Stimulated activated CD4-positive, alpha-beta T cell treated with anti-CD3 and anti-CD28 coated beads, Interleukin-12 subunit alpha, Interleukin-12 subunit beta, amount 100 ng/mL, for 48 hours (primary cell): Measurements from ENCODE around the gene GIGYF2.
A peak's percentile ranks its signal among the peaks of the same experiment; 100 is the strongest.

ENCODE experiments used
- DNase-seq, 3 donors: peaks; one replicate each; pipeline ENCODE4 v3.0.0-alpha.2; 2020; ENCODE audit warnings: low read depth in 2 of 3, low spot score in 1 of 3

Gene GIGYF2

DNA sequence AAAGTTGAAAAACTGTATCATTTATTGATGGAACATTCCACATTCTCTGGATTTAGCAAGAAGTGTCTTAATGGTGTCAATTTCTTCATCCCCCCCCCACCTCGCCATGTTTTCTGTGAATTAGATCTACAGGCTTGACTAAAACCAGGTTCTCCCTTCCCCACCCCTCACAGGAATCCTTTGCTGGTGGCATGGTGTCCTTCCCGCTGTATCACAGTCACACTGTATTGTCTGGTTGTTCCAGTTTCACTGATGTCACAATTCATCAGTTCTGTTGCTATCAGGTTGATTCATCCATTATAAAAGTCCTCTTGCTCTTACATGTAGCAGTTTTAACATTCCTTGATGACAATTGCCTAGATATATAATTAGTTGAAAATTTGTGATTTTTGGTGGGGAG lies 166.9 kb downstream of the GIGYF2 start:
- no peak for DNase-seq

DNA sequence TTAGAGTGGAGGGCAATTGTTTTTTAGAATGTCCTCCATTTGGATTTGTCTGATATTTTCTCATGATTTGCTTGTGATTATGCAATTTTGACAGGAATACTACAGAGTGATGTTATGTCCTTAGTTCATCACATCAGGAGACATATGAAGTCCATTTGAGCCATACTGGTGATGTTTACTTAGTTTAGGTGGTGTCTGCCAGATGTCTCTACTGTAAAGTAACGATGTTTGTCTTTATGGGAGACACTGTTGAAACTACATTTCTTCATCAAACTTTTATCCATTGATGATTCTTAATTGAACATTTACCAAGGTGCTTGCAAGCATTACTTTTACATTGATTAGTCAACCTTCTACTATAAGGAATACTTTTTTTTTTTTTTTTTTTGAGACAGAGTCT lies 168.0 kb downstream of the GIGYF2 start:
- no peak for DNase-seq

DNA sequence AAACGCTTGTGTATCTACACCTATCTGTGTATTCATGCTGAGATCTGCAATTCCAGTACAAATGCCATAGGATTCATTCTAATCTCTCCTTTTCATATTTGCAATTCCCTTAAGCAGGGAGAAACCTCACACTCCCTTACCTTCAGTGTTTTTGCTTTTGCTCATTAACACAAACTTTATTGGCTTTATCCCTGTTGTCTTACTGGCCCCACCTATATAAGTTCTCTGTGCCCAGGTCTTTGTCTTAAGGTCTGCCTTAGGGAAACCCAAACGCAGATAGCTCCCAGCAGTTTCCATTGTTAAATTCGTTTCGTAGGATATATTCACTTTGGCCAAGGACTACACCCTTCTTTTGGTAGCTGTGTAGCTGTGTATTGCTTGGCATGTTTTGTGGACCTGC lies 169.0 kb downstream of the GIGYF2 start:
- no peak for DNase-seq

DNA sequence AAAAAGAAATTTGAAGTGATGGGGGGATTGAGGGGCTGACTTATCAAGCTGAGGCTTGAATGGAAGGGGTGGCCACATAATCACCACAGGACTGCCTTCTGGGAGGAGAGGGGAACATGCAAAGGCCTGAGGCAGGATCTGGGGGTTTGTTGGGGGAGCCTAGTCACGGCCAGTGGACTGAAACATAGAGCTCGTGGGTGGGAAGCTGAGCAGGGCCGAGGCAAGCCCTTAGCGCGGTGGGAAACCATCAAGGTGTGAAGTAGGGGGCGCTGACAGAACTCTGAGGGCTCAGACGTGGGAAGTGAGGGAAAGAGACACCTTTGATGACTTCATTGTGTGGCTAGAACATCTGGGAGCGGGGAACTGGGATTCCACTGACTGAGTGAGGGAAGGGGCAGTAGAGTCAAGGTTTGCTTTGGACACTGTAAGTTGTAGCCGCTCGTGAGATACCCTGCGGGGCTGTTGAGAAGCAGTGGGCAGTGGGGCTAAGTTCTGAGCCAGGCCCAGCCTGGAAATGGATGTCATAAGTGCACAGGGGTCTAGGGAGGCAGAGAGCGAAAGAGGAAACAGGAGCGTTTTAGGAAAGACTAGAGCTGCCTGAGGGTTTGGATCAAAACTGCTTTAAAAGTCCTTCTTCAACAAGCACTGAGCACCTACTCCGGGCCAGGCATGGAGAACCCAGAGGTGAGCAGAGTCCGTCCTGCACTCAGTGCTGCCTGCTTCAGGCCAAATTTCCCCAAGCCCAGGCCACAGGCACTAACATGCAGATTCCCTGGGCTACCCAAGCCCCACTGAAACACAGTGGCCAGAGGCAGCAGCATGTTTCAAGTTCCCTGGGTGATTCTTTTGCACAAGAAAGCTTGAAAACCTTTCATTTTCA lies 172.2 kb downstream of the GIGYF2 start:
- no peak for DNase-seq

DNA sequence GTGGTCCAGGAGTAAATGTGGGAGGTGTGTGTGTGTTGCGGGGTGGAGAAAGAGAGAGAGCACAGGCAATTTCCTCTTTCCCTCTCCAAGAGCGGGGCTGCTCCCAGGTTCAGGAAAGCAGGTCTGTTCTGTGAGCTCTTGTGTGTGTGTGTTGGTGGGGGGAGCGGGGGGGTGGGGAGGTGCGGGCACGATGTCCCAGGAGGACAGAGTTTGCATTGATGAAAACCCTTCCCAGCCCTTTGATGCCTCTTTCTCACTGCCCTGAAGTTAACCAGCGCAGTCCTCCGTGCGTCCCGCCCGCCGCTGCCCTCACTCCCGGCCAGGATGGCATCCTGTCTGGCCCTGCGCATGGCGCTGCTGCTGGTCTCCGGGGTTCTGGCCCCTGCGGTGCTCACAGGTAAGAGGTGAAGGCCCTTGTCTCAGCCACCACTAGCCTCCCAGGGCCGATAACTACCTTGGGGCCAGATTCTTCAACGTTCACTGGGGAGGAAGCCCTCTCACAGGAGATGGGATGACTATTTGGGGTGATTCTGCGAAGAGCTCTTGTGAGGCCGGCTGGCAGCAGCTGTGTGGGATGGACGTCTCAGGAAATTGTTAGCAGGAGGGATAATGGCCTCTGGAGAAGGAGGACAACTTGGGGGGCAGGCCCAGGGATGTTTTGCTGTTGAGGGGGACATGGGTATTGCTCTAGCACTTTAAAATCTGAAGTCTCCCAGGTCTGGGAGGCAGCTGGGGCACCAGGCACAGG lies 173.1 kb downstream of the GIGYF2 start, which contains the start of gene SNORC:
Gene SNORC, plus strand, starts transcription at position 247 of the 748 bp plus-strand sequence. Its CDS starts 78 bp downstream, at position 325.
- no peak for DNase-seq

DNA sequence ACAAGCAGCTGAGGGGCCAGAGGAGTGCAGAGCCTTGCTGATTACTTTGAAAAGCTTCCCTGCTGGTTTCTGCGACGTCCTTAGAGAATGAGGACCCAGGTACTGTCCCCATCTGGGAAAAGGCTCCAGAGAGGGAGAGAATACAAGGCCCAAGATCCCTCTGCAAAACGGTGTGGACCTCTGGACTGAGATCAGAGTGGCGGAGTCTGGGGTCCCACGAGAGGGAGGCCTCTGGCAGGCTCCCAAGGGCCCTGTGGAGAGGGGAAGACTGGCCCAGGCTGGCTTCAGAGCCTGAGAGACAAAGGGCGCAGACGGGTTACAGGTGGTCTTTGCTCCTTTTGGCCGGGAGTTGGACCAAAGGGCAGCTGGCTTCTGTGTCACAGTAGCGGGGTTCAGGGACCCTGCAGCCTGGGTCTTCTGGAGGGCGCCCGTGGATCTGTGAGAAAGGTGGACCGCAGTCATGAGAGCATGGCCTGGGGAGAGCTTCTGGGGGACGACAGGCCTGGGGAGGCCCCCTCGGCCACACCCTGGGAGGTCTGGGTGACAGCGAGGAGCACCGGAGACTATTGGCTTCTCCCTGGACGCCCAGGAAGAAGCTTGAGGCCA lies 173.7 kb downstream of the GIGYF2 start:
- no peak for DNase-seq

DNA sequence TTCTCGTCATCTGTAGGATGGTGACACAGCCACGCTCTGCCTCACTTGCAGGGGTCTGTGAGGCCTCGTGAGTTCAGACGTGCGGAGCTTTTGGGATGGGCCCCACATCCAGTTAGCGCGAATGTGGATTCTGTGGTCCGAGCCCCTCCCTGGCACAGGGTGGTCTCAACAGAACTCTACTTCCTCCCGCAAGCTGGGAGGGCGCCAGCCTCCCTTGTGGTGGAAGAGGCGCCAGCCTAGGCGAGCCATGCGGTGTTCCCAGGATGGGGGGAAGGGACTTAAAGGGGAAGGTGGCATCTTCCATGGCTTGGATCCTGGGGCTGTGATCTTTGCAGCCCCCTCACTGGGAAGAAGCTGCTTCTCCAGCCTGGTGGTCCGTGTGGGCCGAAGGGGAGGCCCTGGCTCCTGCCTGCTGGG lies 174.3 kb downstream of the GIGYF2 start:
- no peak for DNase-seq

DNA sequence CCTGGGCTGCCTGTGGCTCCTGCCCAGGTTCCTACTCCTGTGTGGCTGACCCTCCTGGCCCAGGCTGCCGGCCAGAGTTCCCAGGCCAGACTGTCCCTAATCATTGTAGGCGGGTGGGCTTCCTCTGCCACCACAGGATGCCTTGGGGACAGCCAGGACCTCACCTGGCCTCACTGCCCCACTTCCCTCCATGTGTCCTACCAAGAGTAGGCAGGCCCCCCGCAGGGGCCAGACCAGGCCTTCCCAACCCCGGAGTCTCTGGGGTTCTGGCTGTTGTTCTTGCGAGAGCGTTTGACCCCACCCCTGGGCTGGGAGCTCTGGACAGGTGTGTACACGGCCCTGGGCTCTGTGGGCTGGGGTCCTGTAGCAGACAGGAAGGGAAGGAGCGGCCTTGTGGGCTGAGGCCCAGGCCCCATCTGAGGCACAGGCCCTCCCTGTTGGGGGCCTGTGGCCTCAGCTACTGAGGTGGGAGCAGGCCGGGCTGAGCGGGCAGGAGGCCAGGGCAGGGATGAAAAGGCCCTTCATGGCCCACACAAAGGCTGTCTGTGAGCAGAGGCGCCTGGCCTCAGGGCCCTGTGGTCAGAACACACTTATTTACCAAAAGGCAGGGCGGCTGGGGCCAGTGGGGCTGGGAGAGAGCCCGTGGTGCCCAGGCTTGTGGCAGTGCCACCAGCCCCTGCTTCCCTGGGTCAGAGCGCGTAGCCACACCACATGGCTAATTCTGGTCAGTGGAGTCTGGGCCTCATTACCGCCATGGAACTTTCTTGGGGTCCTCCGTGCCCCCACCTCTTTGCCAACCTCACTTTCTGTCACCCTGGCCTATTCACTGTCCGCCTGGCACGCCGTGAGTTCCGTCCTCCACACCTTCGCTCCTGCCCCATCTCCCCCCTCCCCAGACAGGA lies 175.0 kb downstream of the GIGYF2 start:
- DNase-seq, result no peak

DNA sequence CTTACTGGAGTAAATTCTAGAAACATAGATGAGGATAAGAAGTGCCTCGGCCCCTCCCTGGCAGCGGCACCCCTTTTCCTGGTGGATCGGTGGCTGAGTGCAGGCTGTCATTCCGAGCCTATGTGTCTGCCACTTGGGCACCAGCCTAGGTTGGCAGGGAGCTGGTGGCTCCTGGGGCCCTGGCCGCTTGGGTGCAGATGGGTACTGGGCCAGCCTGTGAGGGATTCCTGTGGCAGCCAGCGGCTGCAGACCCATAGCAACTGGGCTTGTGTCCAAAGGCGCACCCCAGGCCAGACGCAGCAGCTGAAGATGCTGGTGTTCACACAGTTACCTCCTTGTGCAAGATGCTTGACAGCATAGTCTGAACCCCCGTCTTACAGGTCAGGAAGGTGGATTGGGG lies 175.7 kb downstream of the GIGYF2 start:
- no peak for DNase-seq

DNA sequence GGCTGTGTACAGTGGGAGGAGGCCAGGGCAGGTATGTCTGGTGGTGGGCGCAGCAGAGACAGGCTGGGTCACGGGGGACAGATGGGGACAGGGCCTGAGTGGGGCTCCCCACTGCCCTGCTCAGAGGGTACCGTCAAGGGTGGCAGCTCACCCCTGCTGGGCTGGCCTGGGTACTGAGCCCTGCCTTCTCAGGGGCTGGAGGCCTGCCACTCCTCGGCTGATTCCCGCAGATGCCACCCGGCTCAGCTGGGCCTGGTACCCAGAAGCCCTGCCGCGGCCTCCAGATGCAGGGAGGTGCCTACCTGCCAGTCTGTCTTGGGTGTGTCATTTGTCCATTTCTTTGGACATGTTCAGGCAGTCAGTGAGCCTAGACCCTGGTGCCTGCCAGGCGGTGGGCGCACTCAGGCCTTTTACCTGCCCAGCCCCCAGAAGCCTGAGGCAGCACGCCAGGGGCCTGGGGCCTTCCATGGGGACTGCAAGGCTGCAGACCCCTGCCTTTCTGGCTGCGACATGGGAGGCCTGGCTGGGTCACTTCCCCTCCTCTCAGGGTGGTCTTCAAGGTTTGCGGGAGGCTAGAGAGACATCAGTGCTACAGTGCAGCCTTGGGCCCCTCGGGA lies 176.3 kb downstream of the GIGYF2 start:
- DNase-seq, result no peak

DNA sequence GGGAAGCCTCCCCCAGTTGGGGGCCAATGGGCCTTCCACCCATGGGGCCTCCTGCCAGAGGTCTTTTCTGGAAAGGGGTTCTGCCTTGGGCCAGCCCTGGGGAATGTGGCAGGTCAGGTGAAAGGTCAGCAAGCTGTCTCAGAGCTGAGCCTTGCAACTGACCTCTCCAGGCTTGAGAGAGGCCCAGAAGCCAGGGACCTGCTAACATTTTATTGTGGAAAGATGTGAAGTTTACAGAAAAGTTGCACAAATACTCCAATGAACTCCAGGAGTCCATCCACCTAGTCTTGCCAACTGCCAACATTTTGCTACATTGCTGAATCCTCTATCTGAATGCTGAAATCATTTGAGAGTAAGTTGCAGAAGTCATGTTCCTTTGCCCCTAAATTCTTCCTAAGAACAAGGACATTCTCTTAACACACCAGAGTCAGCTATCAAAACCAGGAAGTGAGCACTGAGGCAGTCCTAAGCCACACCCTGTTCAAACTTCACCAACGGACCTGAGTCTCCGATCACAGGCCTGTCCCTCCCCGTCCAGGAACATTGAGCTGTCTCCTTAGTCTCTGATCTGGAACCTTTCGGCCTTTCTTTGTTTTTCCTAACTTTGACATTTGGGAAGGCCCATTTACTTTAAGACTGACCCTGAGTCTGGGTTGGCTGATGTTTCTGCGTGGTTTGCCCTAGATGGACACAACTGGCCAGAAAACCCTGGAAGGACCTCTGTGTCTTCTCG lies 176.9 kb downstream of the GIGYF2 start:
- DNase-seq, result no peak

DNA sequence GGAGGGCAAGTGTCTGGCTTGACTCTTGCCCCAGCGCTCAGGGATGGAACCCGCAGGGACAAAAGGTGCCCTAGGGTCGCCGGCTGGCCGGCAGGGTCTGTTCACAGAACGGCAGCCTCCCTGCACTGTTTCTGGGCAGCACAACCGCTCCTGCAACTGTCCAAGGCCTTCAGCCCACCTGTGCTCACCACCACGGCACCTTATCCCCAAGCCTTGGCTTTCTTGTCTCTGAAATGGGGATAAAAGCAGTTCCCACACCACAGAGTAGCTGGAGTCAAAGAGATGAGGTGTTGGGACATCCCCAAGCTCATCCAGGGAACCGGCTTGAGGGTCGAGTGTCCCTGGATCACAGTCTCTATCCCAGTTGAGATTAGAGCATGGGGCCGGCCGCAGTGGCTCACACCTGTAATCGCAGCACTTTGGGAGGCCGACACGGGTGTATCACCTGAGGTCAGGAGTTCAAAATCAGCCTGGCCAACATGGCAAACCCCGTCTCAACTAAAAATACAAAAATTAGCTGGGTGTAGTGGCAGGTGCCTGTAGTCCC lies 177.6 kb downstream of the GIGYF2 start:
- no peak for DNase-seq

DNA sequence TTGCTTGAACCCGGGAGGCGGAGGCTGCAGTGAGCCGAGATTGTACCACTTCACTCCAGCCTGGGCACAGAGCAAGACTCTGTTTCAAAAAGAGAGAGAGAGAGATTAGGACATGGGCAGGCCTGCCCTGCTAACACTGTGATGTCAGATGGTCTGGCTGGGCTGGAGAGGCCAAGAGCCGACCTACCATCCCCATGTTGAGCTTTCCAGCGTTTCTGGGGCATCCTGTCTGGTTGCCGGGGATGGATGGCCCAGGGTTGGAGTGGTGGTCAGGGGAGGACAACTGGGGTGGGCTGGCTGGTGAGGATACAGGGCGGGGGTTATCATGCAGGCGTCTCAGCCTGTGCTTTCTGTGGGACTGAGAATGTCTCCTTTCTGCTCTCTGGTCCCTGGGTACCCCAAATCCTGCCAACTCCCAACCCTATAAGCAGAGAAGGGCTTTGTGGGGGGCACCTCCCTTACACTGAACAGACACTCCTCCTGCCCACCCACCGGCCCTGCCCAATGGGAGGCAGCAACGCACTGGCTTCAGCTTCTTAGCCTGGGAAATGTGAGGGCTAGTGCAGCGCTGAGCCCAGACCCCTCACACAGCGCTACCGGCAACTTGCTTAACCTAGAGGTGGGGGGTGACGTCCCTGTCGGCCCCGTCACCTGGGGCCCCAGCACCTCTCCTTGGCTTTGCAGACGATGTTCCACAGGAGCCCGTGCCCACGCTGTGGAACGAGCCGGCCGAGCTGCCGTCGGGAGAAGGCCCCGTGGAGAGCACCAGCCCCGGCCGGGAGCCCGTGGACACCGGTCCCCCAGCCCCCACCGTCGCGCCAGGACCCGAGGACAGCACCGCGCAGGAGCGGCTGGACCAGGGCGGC lies 178.4 kb downstream of the GIGYF2 start:
- no peak for DNase-seq

DNA sequence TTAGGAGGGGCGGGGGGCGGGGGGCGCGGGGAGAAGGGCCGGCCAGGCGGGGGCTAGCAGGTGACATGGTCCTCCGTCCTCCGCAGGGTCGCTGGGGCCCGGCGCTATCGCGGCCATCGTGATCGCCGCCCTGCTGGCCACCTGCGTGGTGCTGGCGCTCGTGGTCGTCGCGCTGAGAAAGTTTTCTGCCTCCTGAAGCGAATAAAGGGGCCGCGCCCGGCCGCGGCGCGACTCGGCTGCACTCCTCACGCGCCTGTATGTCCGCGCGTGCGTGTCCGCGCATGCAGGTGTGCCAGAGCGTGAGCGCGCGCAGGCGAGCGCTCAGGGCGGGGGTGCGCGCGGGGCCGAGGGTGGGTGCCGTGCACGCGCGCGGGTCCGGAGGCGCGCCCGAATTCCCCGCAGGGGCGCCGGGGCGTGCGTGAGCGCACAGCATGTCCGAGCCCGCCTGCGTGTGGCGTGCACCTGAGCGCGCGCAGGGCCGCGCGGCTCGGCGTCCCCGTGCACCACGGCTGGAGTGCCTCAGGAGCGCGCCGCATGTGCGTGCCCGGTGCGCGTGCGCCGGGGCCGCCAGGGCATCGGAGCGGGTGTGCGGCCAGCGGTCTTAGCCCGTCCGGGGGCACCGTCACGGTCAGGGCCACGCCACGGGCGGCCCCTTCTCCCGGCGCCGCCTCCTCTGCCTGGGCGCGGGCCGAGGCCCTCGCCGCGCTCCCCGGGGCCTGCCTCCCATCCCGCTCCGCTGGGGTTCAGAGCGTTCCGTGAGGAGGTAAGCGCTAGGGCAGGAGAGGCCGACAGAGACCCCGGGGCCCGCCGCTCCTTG lies 179.2 kb downstream of the GIGYF2 start:
- peak in 1 of 3 donors; percentile 13 for DNase-seq

DNA sequence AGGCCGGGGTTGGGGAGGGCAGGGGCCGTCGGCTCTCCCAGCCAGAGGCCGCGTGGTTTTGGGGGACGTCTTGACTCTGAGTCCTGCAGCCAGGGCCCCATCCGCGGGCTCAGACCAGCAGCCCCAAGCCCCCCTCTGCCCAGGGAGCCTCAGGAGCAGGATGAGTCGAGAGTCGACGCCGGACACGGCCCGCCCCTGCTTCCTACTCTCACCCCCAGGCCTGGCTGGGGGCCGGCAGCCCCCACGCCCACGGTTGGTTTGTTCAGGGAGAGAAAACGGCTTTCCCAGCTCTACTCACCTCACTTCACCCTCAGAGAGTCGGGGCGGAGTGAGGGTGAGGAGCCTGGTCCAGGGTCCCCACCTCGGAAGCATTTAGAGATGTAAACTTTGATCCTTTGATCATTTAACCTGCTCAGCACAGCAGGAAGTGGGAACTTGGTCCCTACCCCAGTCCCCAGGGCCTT lies 179.9 kb downstream of the GIGYF2 start:
- no peak for DNase-seq

DNA sequence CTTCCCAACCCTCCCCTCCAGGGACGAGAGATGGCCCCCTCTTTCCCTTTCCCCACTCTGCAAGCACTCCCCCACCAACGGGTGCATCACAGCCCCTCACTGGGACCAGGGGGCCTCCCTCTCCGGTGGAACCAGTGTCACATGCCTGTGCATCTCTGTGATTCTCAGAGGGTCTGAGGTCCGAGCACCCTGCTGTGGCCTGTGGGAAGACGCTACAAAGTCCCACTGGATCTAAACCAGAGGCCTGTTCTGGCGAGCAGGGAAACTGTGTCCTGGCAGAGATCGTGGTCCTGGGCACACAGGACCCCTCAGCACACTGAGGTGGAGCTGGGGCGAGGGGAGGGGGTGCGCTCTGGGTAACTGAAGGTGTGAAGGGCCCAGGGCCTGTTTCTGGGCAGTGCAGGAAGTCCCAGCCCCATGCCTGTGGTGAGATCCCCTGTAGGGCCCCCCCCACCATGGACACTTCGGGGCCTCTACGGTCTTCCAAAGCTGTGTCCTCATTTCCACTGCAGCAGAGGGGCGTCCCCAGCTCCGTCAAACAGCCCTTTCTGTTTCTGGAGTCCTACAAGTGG lies 180.9 kb downstream of the GIGYF2 start:
- no peak for DNase-seq
